Heart left ventricle (tissue), 16 donors: ENCODE results near the gene E2F1. TPM values are rescaled to one million over a fixed set of nuclear protein-coding genes. Genes with fewer than 3 reads are reported as not detected.
"Not testable (repeated sequence)": the region's sequence is repeated elsewhere in the genome, so short reads cannot be mapped to it uniquely, and the experiment has no call there.

Source experiments
- ATAC-seq, 4 donors: fragments of 200-7000 bp; cut with Tn5 transposase; one replicate each; pipeline ENCODE4 v1.9.1; 2020 to 2022; ENCODE audit warnings: moderate library complexity in 4 of 4, mild to moderate bottlenecking in 3 of 4, moderate number of reproducible peaks in 1 of 4
- DNase-seq, 5 donors: peaks; one replicate each; pipeline ENCODE4 v3.0.0-alpha.2; 2020
- H3K27ac ChIP-seq, 12 donors: fragments of 200-600 bp; sonication (generic) in 4 of 12; one replicate each; pipeline versions ENCODE4 v1.5.0 to v1.8.0; 2016 to 2022; ENCODE audit warnings: mild to moderate bottlenecking in 2 of 12
- H3K27me3 ChIP-seq, 9 donors: fragments of 200-600 bp; sonication (generic) in 2 of 9; one replicate each; pipeline versions ENCODE4 v1.5.1 to v1.8.0; 2016 to 2022; ENCODE audit warnings: mild to moderate bottlenecking in 3 of 9
- H3K36me3 ChIP-seq, 9 donors: fragments of 200-600 bp; sonication (generic) in 2 of 9; one replicate each; pipeline versions ENCODE4 v1.5.0 to v1.8.0; 2018 to 2022; ENCODE audit warnings: mild to moderate bottlenecking in 2 of 9
- H3K4me1 ChIP-seq, 12 donors: fragments of 200-600 bp; sonication (generic) in 4 of 12; one replicate each; pipeline versions ENCODE4 v1.5.0 to v1.8.0; 2016 to 2022; ENCODE audit warnings: mild to moderate bottlenecking in 3 of 12
- H3K4me3 ChIP-seq, 12 donors: fragments of 200-600 bp; sonication (generic) in 4 of 12; one replicate each; pipeline versions ENCODE4 v1.5.0 to v1.8.0; 2017 to 2022; ENCODE audit warnings: mild to moderate bottlenecking in 9 of 12, moderate library complexity in 4 of 12
- H3K9me3 ChIP-seq, 12 donors: fragments of 200-600 bp; sonication (generic) in 4 of 12; one replicate each; pipeline versions ENCODE4 v1.5.0 to v1.8.0; 2016 to 2022; ENCODE audit warnings: mild to moderate bottlenecking in 1 of 12
- POLR2A ChIP-seq, 2 donors: fragments of 450-650 bp; IDR thresholded peaks; one replicate each; pipeline ENCODE4 v1.6.1; 2017; ENCODE audit warnings: antibody characterized with exemption in 2 of 2, mild to moderate bottlenecking in 2 of 2, moderate library complexity in 2 of 2
- WGBS, 4 donors: extraction: QIAGEN DNeasy Blood & Tissue Kit in 2 of 4; methylation state at CpG; one replicate each; pipeline versions ENCODE4 v1.1.5 to v1.1.7; 2013 to 2018; 5-methylcytosine and 5-hydroxymethylcytosine counted together
- intact Hi-C, 10 donors: fragments of 100-400 bp; cut with DNase I; formaldehyde crosslinking; loops; one replicate each; pipeline versions ENCODE4 v1.11.1 to v1.14.2; 2022
- polyA plus RNA-seq, 2 donors: library from polyadenylated mRNA; stranded (reverse); fragments of 200-250 nt; gene quantifications; one replicate each; pipeline ENCODE4 v1.2.3, GENCODE V29; 2013
- total RNA-seq, 9 donors: library from RNA; depleted of rRNA in 2 of 9; stranded (reverse); fragments of >200 nt in 2 of 9; fragmentation: NEBNext Ultra II Directional in 3 of 9; extraction: Animal tissue kit (Norgen Biotek cat#: 25700) in 3 of 9; gene quantifications; one replicate each; pipeline versions ENCODE4 v1.1.0 to v1.2.4, GENCODE V29; 2016 to 2023
- TF ChIP-seq, protein P1 (sequence below), 12 donors: fragments of 200-600 bp; sonication (generic) in 4 of 12; IDR thresholded peaks; one replicate each; pipeline versions ENCODE4 v1.5.0 to v1.8.0; 2018 to 2022; ENCODE audit warnings: antibody characterized with exemption in 12 of 12, mild to moderate bottlenecking in 5 of 12
- donor health status: ischemic (EF 13 %, LVEDD 7.1; RV severe dilation, severe dysfunction).
- donor health status: healthy with polysubstance abuse.
- donor health status: DM: no; HTN: yes; CAD: no.
- donor health status: DM: no; HTN: no; CAD: no.
- donor health status: ischemic (EF 25% LVEDD 6.9; RV normal size, moderate dysfunction).
- donor health status: ischemic (EF 25% LVEDD 5.7; RV mildly dilated, moderate dysfunction).
- donor health status: healthy.
- donor health status: DM: yes; HTN: yes; CAD: no.
- donor health status: ischemic (EF 35%, LVEDD 5.7; RV mildly dilated, moderate dysfunction).
- donor health status: nonischemic (EF 11% LVEDD 7.7; RV severe dilation, severe dysfunction).
- donor health status: DM: yes; HTN: yes; CAD: no.
- donor health status: PGD.
- donor health status: ischemic (EF 29% LVEDD 5.4; RV normal size, mild dysfunction).
- donor health status: nonischemic (EF 23%, LVEDD 6.1; RV moderate dilation, normal function).

Gene E2F1
- total and polyA plus RNA-seq, 11 donors: 0.32 to 6.4 (median 1.1) TPM

DNA sequence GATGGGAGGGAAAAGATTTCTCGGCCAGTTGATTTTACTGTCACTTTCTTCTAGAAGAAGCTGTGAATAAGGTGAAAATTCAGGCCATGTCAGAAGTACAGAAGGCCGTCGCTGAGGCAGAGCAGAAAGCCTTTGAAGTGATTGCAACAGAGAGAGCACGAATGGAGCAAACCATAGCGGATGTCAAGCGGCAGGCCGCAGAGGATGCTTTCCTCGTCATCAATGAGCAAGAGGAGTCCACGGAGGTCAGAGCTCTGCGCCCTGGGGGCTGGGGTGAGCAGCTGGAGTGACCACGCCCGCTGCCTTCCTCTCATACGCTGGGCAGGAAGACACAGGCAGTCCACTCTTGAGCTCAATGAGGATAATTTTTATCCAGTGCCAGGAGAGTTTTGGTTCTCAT lies 45.9 kb downstream of the E2F1 start:
- intact Hi-C loops: no loop called here
- ATAC-seq (no peak), DNase-seq (no peak)
- Histone ChIP-seq H3K27ac (no peak overlapping the region), H3K27me3 (no peaks in the 10 kb centered on the region), H3K4me1 (no peaks in the 10 kb centered on the region), H3K36me3 (peaks cover 0 to 93% (median 85%) of the 10 kb centered on the region in 9 donors), H3K4me3 (no peak overlapping the region), H3K9me3 (no peaks in the 10 kb centered on the region)
- WGBS, 4 donors: 58 to 78% (median 76%) methylated on average over 13 of the region's 13 CpGs
- TF ChIP-seq, protein P1, sequence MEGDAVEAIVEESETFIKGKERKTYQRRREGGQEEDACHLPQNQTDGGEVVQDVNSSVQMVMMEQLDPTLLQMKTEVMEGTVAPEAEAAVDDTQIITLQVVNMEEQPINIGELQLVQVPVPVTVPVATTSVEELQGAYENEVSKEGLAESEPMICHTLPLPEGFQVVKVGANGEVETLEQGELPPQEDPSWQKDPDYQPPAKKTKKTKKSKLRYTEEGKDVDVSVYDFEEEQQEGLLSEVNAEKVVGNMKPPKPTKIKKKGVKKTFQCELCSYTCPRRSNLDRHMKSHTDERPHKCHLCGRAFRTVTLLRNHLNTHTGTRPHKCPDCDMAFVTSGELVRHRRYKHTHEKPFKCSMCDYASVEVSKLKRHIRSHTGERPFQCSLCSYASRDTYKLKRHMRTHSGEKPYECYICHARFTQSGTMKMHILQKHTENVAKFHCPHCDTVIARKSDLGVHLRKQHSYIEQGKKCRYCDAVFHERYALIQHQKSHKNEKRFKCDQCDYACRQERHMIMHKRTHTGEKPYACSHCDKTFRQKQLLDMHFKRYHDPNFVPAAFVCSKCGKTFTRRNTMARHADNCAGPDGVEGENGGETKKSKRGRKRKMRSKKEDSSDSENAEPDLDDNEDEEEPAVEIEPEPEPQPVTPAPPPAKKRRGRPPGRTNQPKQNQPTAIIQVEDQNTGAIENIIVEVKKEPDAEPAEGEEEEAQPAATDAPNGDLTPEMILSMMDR (IDR thresholded peaks at IDR 0.05): no peak
- no peak for TF ChIP-seq POLR2A (IDR thresholded peaks at IDR 0.05)

DNA sequence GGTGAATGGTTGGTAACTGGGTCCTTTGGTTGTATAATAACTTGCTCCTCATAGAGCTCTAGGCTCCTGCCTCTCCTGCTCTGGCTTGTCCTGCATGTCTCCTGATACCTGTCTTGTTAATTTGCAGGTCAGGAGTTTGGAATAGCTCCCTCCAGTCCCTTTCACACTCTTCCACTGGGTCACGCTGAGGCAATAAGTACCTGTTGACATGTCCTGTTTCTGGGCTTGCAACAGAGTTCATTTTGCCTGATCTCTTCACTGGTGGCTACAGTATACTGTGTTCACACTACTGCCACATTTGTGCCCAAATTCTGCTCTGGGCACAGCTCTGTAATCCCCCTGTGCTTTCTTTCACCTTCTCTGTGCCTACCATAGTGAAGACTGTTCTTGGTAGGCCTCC lies 49.4 kb downstream of the E2F1 start:
- TF ChIP-seq POLR2A (IDR thresholded peaks at IDR 0.05): no peak
- no peak overlapping the region for H3K27ac ChIP-seq
- no peak for DNase-seq
- H3K36me3 ChIP-seq: peaks cover 0 to 97% (median 81%) of the 10 kb centered on the region in 9 donors
- no peak for ATAC-seq
- no peaks in the 10 kb centered on the region for H3K9me3 ChIP-seq
- intact Hi-C loops: no loop called here
- 48 to 86% (median 79%) methylated on average over 1 of the region's 1 CpG for WGBS, 4 donors
- H3K27me3 ChIP-seq: no peaks in the 10 kb centered on the region
- no peak overlapping the region for H3K4me3 ChIP-seq
- H3K4me1 ChIP-seq: no peaks in the 10 kb centered on the region

DNA sequence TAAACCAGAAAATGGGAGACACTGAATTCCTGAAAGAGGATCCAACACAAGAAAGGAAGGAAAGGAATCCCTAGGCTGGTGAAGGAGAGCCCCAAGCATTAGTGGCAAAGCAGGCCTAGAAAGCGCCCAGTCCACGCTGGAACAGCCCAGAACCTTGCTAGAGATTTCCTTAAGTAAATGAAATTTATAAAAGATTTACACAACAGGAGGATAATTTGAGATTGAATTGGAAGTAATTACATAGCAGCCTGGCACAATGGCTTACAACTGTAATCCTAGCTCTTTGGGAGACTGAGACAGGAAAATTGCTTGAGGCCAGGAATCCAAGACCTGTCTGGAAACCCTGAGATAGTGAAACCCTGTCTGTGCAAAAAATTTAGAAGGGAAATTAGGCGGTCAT lies 50.8 kb downstream of the E2F1 start:
- Histone ChIP-seq H3K9me3 (no peaks in the 10 kb centered on the region), H3K27ac (no peak overlapping the region), H3K4me1 (no peaks in the 10 kb centered on the region), H3K36me3 (peaks cover 0 to 97% (median 79%) of the 10 kb centered on the region in 9 donors), H3K27me3 (no peaks in the 10 kb centered on the region), H3K4me3 (no peak overlapping the region)
- 93 to 99% (median 98%) methylated on average over 3 of the region's 3 CpGs for WGBS, 4 donors
- intact Hi-C loops: no loop called here
- ATAC-seq (no peak), DNase-seq (no peak)
- TF ChIP-seq, protein P1 (IDR thresholded peaks at IDR 0.05): no peak
- TF ChIP-seq POLR2A (IDR thresholded peaks at IDR 0.05): no peak

DNA sequence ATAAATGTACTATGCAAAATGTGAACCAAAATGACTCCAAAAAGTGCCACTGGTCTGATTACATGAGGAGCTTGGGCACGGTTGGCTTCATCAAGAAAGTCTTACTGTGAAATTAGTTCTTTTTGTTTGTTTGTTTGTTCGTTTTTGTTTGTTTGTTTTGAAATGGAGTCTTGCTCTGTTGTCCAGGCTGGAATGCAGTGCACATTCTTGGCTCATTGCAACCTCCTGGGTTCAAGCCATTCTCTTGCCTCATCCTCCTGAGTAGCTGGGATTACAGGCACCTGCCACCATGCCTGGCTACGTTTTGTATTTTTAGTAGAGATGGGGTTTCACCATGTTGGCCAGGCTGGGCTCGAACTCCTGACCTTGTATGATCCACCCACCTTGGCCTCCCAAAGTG lies 54.3 kb downstream of the E2F1 start:
- DNase-seq, H3K4me3 ChIP-seq, H3K27ac ChIP-seq, H3K27me3 ChIP-seq, intact Hi-C loops, H3K9me3 ChIP-seq, ATAC-seq, H3K4me1 ChIP-seq: not testable (repeated sequence)
- WGBS, 4 donors: 83 to 94% (median 87%) methylated on average over 4 of the region's 4 CpGs
- peaks cover 0 to 98% (median 80%) of the 10 kb centered on the region in 9 donors for H3K36me3 ChIP-seq

DNA sequence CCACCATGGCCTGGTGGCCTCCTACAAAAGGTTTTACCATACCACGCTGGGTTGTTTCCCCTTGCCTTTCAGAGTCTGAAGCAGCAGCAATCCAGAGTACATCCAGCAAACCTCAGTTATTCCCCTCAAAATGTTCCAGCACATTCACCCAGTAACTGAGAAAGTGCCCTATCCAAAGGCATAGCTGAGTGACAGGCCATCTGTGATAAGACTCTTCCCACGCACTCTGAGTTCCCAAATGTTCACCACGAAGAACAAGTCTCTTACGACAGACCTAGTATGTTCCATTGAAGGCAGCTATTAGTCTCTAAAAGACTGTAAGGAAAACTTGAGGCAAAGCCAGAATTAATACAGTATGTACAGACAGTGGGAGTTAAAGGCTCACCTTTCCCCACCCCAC lies 55.7 kb downstream of the E2F1 start:
- ATAC-seq: no peak
- Histone ChIP-seq H3K36me3 (peaks cover 0 to 100% (median 84%) of the 10 kb centered on the region in 9 donors), H3K27me3 (no peaks in the 10 kb centered on the region), H3K27ac (no peak overlapping the region), H3K4me1 (no peaks in the 10 kb centered on the region), H3K9me3 (no peaks in the 10 kb centered on the region), H3K4me3 (no peak overlapping the region)
- 76 to 86% (median 79%) methylated on average over 4 of the region's 4 CpGs for WGBS, 4 donors
- no peak for TF ChIP-seq POLR2A (IDR thresholded peaks at IDR 0.05)
- TF ChIP-seq, protein P1 (IDR thresholded peaks at IDR 0.05): no peak
- DNase-seq: no peak
- intact Hi-C loops: no loop called here
